SJSA1 (cell line): Measurements from ENCODE around the gene CDH18. TPM values are rescaled to one million over a fixed set of nuclear protein-coding genes. Genes with fewer than 3 reads are reported as not detected.

ENCODE experiments used
- DNase-seq, 2 experiments: peaks; one replicate each; pipeline ENCODE4 v3.0.0-alpha.2; 2015 to 2020; ENCODE audit warnings: low spot score in 2 of 2, low read depth in 1 of 2
- H3K27ac ChIP-seq: fragments of 250-450 bp; sonication (Bioruptor Pico); 2 replicates; pipeline ENCODE4 v1.5.1; 2020; ENCODE audit warnings: mild to moderate bottlenecking, moderate library complexity
- H3K27me3 ChIP-seq: fragments of 250-450 bp; sonication (Bioruptor Pico); replicated peaks from 2 replicates; pipeline ENCODE4 v1.5.1; 2020; ENCODE audit warnings: mild to moderate bottlenecking, moderate library complexity
- H3K36me3 ChIP-seq: fragments of 250-450 bp; sonication (Bioruptor Pico); 2 replicates; pipeline ENCODE4 v1.5.1; 2020; ENCODE audit warnings: mild to moderate bottlenecking
- H3K4me1 ChIP-seq: fragments of 250-450 bp; sonication (Bioruptor Pico); replicated peaks from 2 replicates; pipeline ENCODE4 v1.6.1; 2021; ENCODE audit warnings: mild to moderate bottlenecking
- H3K4me3 ChIP-seq: fragments of 250-450 bp; sonication (Bioruptor Pico); 2 replicates; pipeline ENCODE4 v1.5.1; 2020; ENCODE audit warnings: mild to moderate bottlenecking
- H3K9me3 ChIP-seq: fragments of 250-450 bp; sonication (Bioruptor Pico); replicated peaks from 2 replicates; pipeline ENCODE4 v1.5.1; 2020; ENCODE audit warnings: mild to moderate bottlenecking
- total RNA-seq: library from RNA; depleted of rRNA; stranded (reverse); fragments of >200 nt; shearing (Covaris generic); gene quantifications from 2 replicates; pipeline ENCODE4 v1.2.3, GENCODE V29; 2014; rRNA removed

CDH18 gene, protein sequence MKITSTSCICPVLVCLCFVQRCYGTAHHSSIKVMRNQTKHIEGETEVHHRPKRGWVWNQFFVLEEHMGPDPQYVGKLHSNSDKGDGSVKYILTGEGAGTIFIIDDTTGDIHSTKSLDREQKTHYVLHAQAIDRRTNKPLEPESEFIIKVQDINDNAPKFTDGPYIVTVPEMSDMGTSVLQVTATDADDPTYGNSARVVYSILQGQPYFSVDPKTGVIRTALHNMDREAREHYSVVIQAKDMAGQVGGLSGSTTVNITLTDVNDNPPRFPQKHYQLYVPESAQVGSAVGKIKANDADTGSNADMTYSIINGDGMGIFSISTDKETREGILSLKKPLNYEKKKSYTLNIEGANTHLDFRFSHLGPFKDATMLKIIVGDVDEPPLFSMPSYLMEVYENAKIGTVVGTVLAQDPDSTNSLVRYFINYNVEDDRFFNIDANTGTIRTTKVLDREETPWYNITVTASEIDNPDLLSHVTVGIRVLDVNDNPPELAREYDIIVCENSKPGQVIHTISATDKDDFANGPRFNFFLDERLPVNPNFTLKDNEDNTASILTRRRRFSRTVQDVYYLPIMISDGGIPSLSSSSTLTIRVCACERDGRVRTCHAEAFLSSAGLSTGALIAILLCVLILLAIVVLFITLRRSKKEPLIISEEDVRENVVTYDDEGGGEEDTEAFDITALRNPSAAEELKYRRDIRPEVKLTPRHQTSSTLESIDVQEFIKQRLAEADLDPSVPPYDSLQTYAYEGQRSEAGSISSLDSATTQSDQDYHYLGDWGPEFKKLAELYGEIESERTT
- not detected in 2 replicates for total RNA-seq

- DNase-seq = no peak
- H3K27me3 ChIP-seq = no peaks in the 10 kb centered on the region
- no peaks in the 10 kb centered on the region for H3K9me3 ChIP-seq
- H3K36me3 ChIP-seq = no peaks in the 10 kb centered on the region
- H3K4me1 ChIP-seq = no peaks in the 10 kb centered on the region
- H3K4me3 ChIP-seq = no peak within 1 kb of the TSS
- no peak within 1 kb of the TSS for H3K27ac ChIP-seq
These were observed at the start of gene CDH18 for GRCh38 chr5:19987612-19988361. Gene CDH18 (minus strand): TSS chr5:19988200. CDS start chr5:19838986, 149,214 bp downstream.

GRCh38 chr5:20034717-20035116, 46.7 kb upstream of the CDH18 start:
- Histone ChIP-seq H3K4me1 (no peaks in the 10 kb centered on the region), H3K4me3 (no peak overlapping the region), H3K9me3 (peaks cover 3% of the 10 kb centered on the region; the same call in 1 of the 2 replicates), H3K27me3 (no peaks in the 10 kb centered on the region), H3K36me3 (no peaks in the 10 kb centered on the region), H3K27ac (no peak overlapping the region)
- no peak for DNase-seq

GRCh38 chr5:20033881-20034280, 45.9 kb upstream of the CDH18 start:
- Histone ChIP-seq H3K36me3 (no peaks in the 10 kb centered on the region), H3K27me3 (no peaks in the 10 kb centered on the region), H3K27ac (no peak overlapping the region), H3K4me1 (no peaks in the 10 kb centered on the region), H3K4me3 (no peak overlapping the region), H3K9me3 (peaks cover 3% of the 10 kb centered on the region; the same call in 1 of the 2 replicates)
- DNase-seq = no peak

GRCh38 chr5:20032896-20033295, 44.9 kb upstream of the CDH18 start:
- Histone ChIP-seq H3K4me3 (no peak overlapping the region), H3K27ac (no peak overlapping the region), H3K4me1 (no peaks in the 10 kb centered on the region), H3K27me3 (no peaks in the 10 kb centered on the region), H3K9me3 (peaks cover 3% of the 10 kb centered on the region; the same call in 1 of the 2 replicates), H3K36me3 (no peaks in the 10 kb centered on the region)
- DNase-seq = no peak

DNA sequence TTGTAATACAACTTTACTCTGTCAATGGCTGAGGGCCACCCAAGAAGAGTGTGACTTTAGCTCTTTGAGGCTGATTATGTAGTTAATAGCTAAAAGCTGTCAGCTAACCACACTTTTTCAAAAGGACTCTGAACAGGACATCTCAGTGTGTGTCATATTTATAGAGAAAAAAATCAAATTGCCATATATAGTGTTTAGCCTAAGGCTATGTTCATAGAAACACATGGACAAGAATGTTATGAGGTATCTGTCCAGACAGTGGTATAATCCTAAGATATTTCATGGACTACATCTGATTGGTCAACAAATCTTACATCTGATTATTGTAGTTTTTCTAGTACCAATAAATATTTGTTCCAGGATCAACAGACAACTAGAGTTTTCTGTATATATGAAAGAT, 42.1 kb upstream of the CDH18 start:
- no peaks in the 10 kb centered on the region for H3K27me3 ChIP-seq
- H3K36me3 ChIP-seq = no peaks in the 10 kb centered on the region
- no peak overlapping the region for H3K27ac ChIP-seq
- DNase-seq = no peak
- no peak overlapping the region for H3K4me3 ChIP-seq
- H3K4me1 ChIP-seq = no peaks in the 10 kb centered on the region
- no peaks in the 10 kb centered on the region; the same call in 1 of the 2 replicates for H3K9me3 ChIP-seq

- H3K9me3 ChIP-seq = no peaks in the 10 kb centered on the region; the same call in none of the 2 replicates
- no peaks in the 10 kb centered on the region for H3K27me3 ChIP-seq
- no peak overlapping the region for H3K27ac ChIP-seq
- no peak overlapping the region for H3K4me3 ChIP-seq
- DNase-seq = no peak
- no peaks in the 10 kb centered on the region for H3K36me3 ChIP-seq
- no peaks in the 10 kb centered on the region for H3K4me1 ChIP-seq
These were observed 41.3 kb upstream of the CDH18 start for GRCh38 chr5:20029266-20029665.

- Histone ChIP-seq H3K27me3 (no peaks in the 10 kb centered on the region), H3K9me3 (no peaks in the 10 kb centered on the region; the same call in none of the 2 replicates), H3K4me3 (no peak overlapping the region), H3K4me1 (no peaks in the 10 kb centered on the region), H3K27ac (no peak overlapping the region), H3K36me3 (no peaks in the 10 kb centered on the region)
- no peak for DNase-seq
These were observed 40.5 kb upstream of the CDH18 start for GRCh38 chr5:20028506-20028905.

DNA sequence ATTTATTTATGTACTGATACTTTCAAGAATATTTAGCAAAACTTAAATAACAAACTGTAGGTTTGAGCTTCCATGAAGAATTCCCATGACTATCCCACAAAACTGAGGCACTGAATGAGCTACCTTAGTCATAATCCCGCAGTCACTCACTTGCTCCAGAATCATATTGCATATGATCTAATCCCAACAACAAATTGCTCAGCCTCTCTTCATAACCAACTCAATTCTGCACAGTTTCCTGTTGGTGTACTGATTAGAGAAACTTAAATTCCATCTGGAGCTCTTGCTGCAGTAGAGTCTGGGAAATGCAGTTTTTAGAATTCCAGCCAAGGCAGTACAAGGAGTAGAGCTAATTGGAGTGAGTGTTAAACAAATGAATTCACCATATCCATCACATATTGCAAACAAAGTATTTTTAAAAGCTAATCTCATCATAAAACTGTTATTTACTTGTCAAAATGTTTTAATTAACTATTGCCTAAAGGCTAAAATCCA, 35.7 kb upstream of the CDH18 start:
- Histone ChIP-seq H3K4me1 (no peaks in the 10 kb centered on the region), H3K27me3 (no peaks in the 10 kb centered on the region), H3K9me3 (no peaks in the 10 kb centered on the region; the same call in 1 of the 2 replicates), H3K4me3 (no peak overlapping the region), H3K36me3 (no peaks in the 10 kb centered on the region), H3K27ac (no peak overlapping the region)
- DNase-seq = no peak

- no peaks in the 10 kb centered on the region; the same call in none of the 2 replicates for H3K9me3 ChIP-seq
These were observed 32.2 kb upstream of the CDH18 start for GRCh38 chr5:20020247-20020646.

GRCh38 chr5:20017021-20017420, 29.0 kb upstream of the CDH18 start:
- H3K36me3 ChIP-seq = no peaks in the 10 kb centered on the region
- H3K9me3 ChIP-seq = peaks cover 4% of the 10 kb centered on the region
- no peak overlapping the region for H3K4me3 ChIP-seq
- H3K27me3 ChIP-seq = no peaks in the 10 kb centered on the region
- DNase-seq = no peak
- no peak overlapping the region for H3K27ac ChIP-seq
- H3K4me1 ChIP-seq = no peaks in the 10 kb centered on the region

More at GRCh38 chr5:20020247-20020646, 32.2 kb upstream of the CDH18 start:
- Histone ChIP-seq H3K27ac (no peak overlapping the region), H3K36me3 (no peaks in the 10 kb centered on the region), H3K4me1 (no peaks in the 10 kb centered on the region), H3K27me3 (no peaks in the 10 kb centered on the region), H3K4me3 (no peak overlapping the region)
- DNase-seq = no peak

GRCh38 chr5:20000416-20000815, 12.4 kb upstream of the CDH18 start:
- Histone ChIP-seq H3K27ac (no peak overlapping the region), H3K36me3 (no peaks in the 10 kb centered on the region), H3K27me3 (no peaks in the 10 kb centered on the region), H3K9me3 (0 out of 2 replicates have a peak, but pooled peaks cover 2% of the 10 kb centered on the region), H3K4me1 (no peaks in the 10 kb centered on the region), H3K4me3 (no peak overlapping the region)
- no peak for DNase-seq

- Histone ChIP-seq H3K4me1 (no peaks in the 10 kb centered on the region), H3K27me3 (no peaks in the 10 kb centered on the region), H3K9me3 (no peaks in the 10 kb centered on the region), H3K27ac (no peak overlapping the region), H3K36me3 (no peaks in the 10 kb centered on the region), H3K4me3 (no peak overlapping the region)
- no peak for DNase-seq
These were observed 457 bp upstream of the CDH18 start for GRCh38 chr5:19988457-19988856.

DNA sequence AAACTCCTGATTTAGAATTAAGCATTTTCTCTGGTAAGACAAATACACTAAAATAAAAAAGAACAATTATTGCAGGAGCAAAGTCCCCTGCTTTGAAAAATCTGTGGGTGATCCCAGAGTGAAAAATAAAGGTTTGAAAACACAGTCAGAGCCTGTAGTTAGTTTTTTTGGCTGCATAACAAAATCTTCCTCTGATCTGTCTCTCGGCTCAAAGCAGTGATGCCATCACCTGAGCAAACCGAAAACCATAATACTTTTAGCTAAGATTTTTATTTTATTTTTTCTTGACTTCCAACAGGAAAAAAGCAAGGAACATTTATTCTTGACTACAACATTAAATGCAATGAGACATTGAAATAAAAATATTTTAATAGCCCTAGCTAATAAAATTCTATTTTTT, 1.2 kb downstream of the CDH18 start:
- Histone ChIP-seq H3K27ac (no peak overlapping the region), H3K4me3 (no peak overlapping the region)

More for the DNA sequence above, 1.2 kb downstream of the CDH18 start:
- DNase-seq = no peak
- Histone ChIP-seq H3K36me3 (no peaks in the 10 kb centered on the region), H3K4me1 (no peaks in the 10 kb centered on the region), H3K9me3 (no peaks in the 10 kb centered on the region), H3K27me3 (no peaks in the 10 kb centered on the region)
